ENCODE results near the gene PRKACA.

DNA sequence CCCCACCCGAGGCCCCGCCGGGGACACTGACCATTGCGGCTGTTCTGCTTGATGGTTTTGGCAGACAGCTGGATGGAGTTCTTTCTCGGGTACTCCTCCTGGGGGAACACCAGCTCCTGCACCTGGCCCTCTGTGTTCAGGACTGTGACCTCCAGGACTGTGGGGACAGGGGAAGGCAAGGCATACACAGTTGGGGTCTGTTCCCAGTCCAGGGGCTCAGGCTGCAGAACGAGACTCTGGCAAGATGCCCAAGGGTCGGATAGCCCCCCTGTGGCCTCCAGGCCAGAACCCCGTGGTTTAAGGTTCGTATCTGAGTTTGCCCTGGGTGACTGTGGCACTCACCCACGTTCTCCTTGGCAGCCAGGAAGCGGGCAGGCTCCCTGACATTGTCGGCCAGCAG, 41.5 kb upstream of the PRKACA start:
- TF ChIP-seq CTCF (conservative IDR thresholded peaks at IDR 0.05; ENCODE audit: low read depth, low read length) = no peak
- TF ChIP-seq EZH2 (IDR thresholded peaks at IDR 0.05; ENCODE audit: borderline replicate concordance, low read depth, low read length, poor library complexity, severe bottlenecking) = no peak

Measured in A673 (cell line).